NCI-H2107 (cell line): Measurements from ENCODE around the gene ARAP1.
A peak's percentile ranks its signal among the peaks of the same experiment; 100 is the strongest.

Source experiments
- DNase-seq: peaks from one replicate; lab custom pipeline; 2025; lab: John Stamatoyannopoulos, UW

ARAP1 gene

DNA sequence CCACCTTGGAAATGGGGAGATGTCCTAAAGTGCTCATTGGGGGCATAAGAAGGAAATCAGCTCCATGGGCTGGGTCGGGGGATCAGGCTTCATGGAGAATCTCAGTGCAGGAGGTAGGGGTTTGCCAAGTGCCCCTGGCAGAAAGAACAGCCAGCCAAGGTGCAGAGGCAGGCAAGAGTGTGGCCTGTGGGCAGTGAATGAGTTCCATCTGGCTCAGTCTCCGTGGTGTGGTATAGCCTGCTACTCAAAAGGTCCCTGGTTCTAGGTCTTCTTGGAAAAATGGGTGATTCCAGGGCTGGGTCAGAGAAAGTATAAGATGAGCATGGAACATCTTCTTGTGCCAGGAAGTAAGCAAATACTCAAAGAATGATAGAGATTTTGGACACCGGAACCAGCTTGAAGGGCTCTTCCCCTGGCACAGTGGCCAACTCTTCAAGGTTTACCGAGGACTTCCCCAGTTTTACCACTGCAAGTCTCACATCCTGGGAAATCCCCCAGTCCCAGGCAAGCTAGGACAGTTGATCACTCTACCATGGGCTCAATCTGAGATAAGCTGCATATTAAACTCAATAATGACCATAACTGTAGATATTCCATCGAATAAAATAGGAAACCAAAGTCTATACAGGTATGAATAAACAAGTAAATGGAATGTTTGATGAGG lies 10.6 kb upstream of the ARAP1 start:
- DNase-seq: no peak

GRCh38 chr11:72760539-72761405 lies 8.6 kb upstream of the ARAP1 start:
- DNase-seq: no peak

GRCh38 chr11:72759468-72759985 lies 7.3 kb upstream of the ARAP1 start:
- peak; percentile 54 for DNase-seq

GRCh38 chr11:72758690-72759389 lies 6.6 kb upstream of the ARAP1 start:
- DNase-seq: peak; percentile 71

DNA sequence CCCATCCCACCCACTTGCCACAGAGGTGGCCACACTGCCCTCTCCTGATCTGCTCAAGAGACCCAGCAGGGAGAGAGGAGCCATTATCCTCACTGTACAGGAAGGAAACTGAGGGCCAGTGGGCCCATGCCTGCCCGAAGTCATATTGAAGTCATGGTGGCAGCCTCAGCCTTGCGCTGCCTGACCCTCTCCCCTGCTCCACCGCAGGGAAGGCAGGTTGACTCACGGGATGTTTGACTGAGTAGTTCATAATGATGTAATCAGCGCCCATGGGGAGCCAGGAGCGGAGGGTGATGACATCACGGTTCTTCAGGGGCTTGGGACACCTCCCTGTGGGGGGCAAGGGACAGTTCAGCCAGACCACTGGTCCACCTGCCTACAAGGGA lies 6.1 kb upstream of the ARAP1 start:
- no peak for DNase-seq

DNA sequence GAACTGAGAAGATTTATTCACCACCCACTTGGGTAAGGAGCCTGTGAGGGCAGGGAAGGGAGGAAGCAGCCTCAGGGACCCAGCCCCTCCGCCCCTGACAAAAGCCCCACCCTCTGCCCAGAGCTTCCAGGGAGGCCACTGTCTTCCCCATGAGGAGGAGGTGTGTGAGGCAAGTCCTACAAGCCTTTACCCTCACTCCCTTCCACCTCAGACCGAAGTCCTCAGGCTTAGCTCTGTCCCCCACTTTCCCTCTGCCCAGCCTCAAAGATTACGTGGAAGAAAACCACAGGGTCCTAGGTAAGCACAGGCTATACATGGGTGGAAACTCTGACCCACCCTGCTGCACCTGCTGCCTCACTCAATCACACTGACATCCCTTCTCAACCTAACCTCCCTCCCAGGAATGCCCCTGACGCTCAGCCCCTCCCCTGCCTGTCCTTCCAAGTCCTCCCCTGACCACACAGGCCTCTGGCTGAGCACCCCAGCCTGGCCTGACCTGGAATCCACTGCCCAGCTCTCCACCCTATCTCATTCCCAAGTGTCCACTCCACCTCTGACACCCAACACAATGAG lies 3.6 kb upstream of the ARAP1 start:
- DNase-seq: no peak

DNA sequence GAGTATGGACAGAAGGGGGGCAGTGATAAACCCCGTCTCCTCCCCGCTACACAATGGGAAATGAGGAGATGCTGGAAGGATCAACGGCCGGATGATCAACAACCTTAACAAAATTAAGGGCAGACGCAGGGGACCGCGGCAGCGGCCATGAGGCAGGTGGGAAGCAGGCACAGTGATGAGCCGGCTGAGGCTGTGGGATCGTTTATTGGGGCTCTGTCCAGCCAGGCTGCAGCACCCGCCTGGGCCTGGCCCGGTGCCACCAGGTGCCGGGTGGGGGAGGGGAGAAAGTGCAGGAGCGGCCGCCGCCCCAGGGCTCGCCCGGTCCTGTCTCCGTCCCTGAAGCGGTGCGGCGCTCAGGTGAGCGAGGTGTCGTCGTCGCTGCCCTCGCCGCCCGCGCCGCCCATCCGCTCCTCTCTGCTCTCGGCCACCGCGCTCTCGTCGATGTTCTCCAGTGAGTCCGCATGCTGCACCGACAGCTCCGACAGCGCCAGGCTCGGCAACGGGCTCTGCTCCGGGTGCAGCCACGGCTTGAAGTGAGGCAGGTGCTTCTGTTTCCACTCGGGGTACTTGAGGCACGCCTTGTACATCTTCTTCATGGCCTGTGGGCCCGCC lies 2.4 kb upstream of the ARAP1 start:
- DNase-seq: no peak

DNA sequence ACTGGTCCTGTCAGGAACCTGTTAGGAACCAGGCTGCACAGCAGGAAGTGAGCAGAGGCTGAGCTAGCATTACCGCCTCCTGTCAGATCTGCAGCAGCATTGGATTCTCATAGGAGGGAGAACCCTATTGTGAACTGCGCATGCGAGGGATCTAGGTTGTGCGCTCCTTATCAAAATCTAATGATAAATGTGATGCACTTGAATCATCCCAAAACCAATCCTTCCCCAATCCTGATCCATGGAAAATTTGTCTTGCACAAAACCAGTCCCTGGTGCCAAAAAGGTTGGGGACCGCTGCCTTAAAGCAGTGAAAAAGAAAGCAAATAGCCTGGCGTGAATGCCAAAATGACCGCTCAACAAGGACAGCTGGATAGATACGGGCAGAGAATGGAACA lies 1.9 kb upstream of the ARAP1 start:
- DNase-seq: no peak

- no peak for DNase-seq
These were observed 1.3 kb upstream of the ARAP1 start for GRCh38 chr11:72753341-72754148.

GRCh38 chr11:72751116-72752087 lies 806 bp downstream of the ARAP1 start:
- no peak for DNase-seq

DNA sequence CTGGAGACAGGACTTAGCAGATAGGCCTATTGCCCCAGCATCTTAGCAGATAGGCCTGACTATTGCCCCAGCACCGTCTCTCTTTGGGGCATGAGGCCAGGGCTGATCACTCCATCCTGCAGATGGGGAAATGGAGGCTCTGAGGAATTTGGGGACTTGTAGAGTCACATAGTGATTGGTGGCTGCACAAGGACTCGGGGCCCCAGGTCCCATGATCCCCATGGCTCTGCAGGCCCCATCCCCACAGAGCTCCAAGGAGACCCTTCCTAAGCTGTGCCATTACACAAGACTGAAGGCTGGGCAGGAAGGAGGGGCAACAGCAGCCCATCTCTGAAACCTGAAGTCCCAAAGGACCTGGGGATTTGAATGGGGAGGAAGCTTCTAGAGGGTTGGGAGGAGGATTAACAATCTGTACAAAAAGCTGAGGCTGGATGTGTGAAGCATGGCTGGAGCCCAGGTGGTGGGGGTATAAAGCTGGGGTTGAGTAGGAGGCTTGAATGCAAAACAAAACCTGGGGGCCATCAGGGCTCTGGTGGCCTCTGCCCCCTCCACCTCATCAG lies 1.6 kb downstream of the ARAP1 start:
- DNase-seq: no peak

DNA sequence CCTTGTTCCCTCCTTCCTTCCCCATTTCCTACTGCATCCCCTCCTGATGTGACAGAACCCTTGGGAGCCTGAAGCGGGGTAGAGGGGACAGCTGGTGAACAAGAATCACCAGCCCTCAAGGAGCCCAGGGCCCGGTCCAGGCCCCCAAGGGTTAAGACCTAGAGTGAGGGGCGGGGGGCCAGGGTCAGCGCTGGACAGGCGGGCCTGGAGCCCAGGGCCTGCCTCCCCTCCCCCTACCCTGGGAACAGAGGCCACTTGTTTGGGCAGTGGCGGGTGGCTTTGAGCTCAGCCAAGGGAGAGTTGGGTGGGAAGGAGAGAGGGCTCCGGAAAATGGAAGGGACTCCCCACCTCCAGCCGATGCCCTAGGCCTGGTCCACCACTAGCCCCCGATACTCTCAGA lies 2.1 kb downstream of the ARAP1 start:
- DNase-seq: no peak

DNA sequence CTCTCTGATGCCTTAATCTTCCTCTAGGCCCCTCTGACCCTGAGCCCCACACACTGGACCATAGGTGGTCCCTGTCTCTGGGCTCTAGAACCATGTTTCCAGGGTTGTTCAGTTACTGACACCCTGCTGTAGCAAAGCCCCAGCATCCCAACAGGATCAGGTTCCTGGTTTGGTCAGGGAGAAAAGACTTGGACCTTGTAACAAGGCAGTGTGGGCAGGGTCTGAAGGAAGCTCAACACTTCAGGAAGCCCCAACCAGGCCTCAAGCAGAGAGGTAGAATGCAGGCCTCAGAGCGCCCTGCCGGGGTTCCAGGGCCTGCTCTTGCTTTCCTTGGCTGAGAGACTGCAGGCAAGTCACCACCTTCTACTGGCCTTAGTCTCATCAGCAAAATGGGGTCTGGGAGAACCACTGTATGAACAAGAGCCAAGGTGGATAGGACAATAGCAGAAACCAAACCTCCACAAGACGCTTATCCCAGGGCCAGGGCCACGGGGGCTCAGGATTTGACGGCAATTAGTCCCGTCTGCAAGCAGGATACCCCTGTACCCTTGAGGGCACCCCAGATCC lies 4.8 kb downstream of the ARAP1 start:
- no peak for DNase-seq

- no peak for DNase-seq
These were observed 5.4 kb downstream of the ARAP1 start for GRCh38 chr11:72746821-72747220.

- no peak for DNase-seq
These were observed 6.2 kb downstream of the ARAP1 start for GRCh38 chr11:72745925-72746550.

GRCh38 chr11:72745511-72745910 lies 6.7 kb downstream of the ARAP1 start:
- DNase-seq: no peak

- DNase-seq: no peak
These were observed 7.7 kb downstream of the ARAP1 start for GRCh38 chr11:72744474-72744873.

DNA sequence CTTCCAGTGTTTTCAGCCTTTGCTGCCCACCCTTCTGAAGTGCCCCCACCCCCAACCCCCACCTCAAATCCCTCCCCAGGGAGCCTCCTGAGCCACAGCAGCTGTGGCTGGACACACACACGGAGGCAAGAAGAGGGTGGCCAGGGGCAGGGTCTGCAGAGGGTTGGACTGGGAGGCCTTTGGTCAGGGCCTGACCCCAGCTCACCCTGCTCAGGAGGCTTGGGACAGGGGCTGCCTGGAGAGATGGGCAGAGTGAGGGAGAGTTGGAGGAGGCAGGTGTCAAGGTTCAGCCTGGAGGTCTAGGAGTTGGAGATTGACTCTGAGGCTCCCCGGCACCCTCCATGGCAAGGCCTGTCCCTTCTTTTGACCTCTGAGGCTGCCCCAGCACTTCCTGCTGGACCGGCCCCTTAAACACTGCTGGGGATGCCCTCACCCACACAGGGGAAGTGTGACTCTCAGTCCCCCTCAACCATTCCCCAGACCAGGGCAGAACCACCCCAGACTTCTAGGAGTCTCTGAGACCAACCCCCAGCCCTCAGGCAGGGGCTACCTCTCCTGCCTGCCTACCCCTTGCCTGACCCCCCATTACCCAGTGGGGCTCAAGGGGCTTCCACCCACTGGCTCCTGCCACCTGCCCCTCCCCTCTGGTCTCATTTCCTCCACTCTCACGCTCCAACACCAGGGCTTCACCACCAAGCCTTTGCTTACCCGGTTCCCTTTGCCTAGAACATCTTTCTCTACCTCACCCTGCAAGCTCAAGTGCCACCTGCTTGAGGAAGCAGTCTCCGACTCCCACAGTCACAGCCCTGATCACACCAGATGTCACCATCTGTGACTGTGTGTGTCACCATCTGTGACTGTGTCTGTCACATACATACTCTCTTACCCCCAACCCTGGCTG lies 8.6 kb downstream of the ARAP1 start:
- DNase-seq: no peak
